Small intestine (tissue), 7 donors: Measurements from ENCODE around the gene ADGRD1. TPM values are rescaled to one million over a fixed set of nuclear protein-coding genes. Genes with fewer than 3 reads are reported as not detected.

ENCODE experiments used
- DNase-seq, 2 donors: peaks; one replicate each; pipeline versions ENCODE4 v3.0.0 to v3.0.0-alpha.2; 2013
- FAIRE-seq: peaks from 2 replicates; lab custom pipeline; 2012; peaks lifted over from hg19 to GRCh38; lab: Jason Lieb, UNC
- H3K27ac ChIP-seq, 3 donors: one replicate each; pipeline ENCODE4 v1.5.1; 2013; ENCODE audit warnings: low read length in 2 of 3, mild to moderate bottlenecking in 2 of 3, control low read depth in 1 of 3, inconsistent platforms in 1 of 3, low read depth in 1 of 3, moderate library complexity in 1 of 3
- H3K27me3 ChIP-seq, 3 donors: one replicate each; pipeline ENCODE4 v1.6.1; 2013; ENCODE audit warnings: low read length in 3 of 3, inconsistent platforms in 1 of 3; ENCODE audit not compliant: control insufficient read depth in 3 of 3, insufficient read depth in 3 of 3
- H3K36me3 ChIP-seq, 3 donors: one replicate each; pipeline ENCODE4 v1.6.1; 2013; ENCODE audit warnings: low read length in 3 of 3, inconsistent platforms in 1 of 3, low read depth in 1 of 3, mild to moderate bottlenecking in 1 of 3, moderate library complexity in 1 of 3; ENCODE audit not compliant: control insufficient read depth in 3 of 3, insufficient read depth in 2 of 3
- H3K4me1 ChIP-seq, 3 donors: one replicate each; pipeline ENCODE4 v1.6.1; 2013; ENCODE audit warnings: low read length in 2 of 3, inconsistent platforms in 1 of 3, low read depth in 1 of 3, mild to moderate bottlenecking in 1 of 3, moderate library complexity in 1 of 3; ENCODE audit not compliant: control insufficient read depth in 3 of 3, insufficient read depth in 2 of 3
- H3K4me3 ChIP-seq, 3 donors: one replicate each; pipeline ENCODE4 v1.5.1; 2013; ENCODE audit warnings: low read length in 3 of 3, control low read depth in 1 of 3, inconsistent platforms in 1 of 3, low read depth in 1 of 3, mild to moderate bottlenecking in 1 of 3, moderate library complexity in 1 of 3
- H3K9me3 ChIP-seq, 2 donors: one replicate each; pipeline ENCODE4 v1.6.1; 2013; ENCODE audit warnings: low read depth in 1 of 2, low read length in 1 of 2; ENCODE audit not compliant: control insufficient read depth in 2 of 2, insufficient read depth in 1 of 2
- WGBS, 3 donors: extraction: QIAGEN DNeasy Blood & Tissue Kit; methylation state at CpG; one replicate each; pipeline ENCODE4 v1.1.7; 2013; 5-methylcytosine and 5-hydroxymethylcytosine counted together
- polyA plus RNA-seq, 4 donors: library from polyadenylated mRNA; stranded (reverse) in 3 of 4; unstranded in 1 of 4; fragments of 200-250 nt in 3 of 4; fragments of 120-200 nt in 1 of 4; gene quantifications; one replicate each; pipeline versions ENCODE4 v1.2.1 to v1.2.3, GENCODE V29; 2013
- donor health status: healthy with polysubstance abuse.
- donor health status: control.
- donor health status: control.
- donor health status: Bipolar disorder and iron deficiency.
- donor health status: healthy.

The ADGRD1 gene
- polyA plus RNA-seq, 4 donors: 0.54 to 87.7 (median 9.3) TPM; not detected in 1

- DNase-seq: no peak
- no peaks in the 10 kb centered on the region for H3K4me1 ChIP-seq
- H3K4me3 ChIP-seq: no peak overlapping the region
- peaks cover 0 to 3% of the 10 kb centered on the region in 2 donors for H3K9me3 ChIP-seq
- no peaks in the 10 kb centered on the region for H3K36me3 ChIP-seq
- peaks cover 0 to 2% (median 0%) of the 10 kb centered on the region in 3 donors for H3K27me3 ChIP-seq
- FAIRE-seq: no peak
- WGBS, 3 donors: 88 to 91% (median 90%) methylated on average over 13 of the region's 13 CpGs
- no peak overlapping the region for H3K27ac ChIP-seq
Observed at GRCh38 chr12:130917607-130918006, 36.1 kb upstream of the ADGRD1 start.

- Histone ChIP-seq H3K4me1 (no peaks in the 10 kb centered on the region), H3K4me3 (no peak overlapping the region), H3K9me3 (peaks cover 0 to 3% of the 10 kb centered on the region in 2 donors), H3K27me3 (peaks cover 0 to 2% (median 0%) of the 10 kb centered on the region in 3 donors), H3K36me3 (no peaks in the 10 kb centered on the region), H3K27ac (no peak overlapping the region)
- 42 to 52% (median 48%) methylated on average over 1 of the region's 1 CpG for WGBS, 3 donors
- FAIRE-seq (no peak), DNase-seq (no peak)
Observed at GRCh38 chr12:130919086-130919485, 34.6 kb upstream of the ADGRD1 start.

GRCh38 chr12:130920119-130920703, 33.5 kb upstream of the ADGRD1 start:
- no peak for FAIRE-seq
- H3K4me1 ChIP-seq: no peaks in the 10 kb centered on the region
- H3K9me3 ChIP-seq: peaks cover 0 to 3% of the 10 kb centered on the region in 2 donors
- 78 to 86% (median 80%) methylated on average over 15 of the region's 15 CpGs for WGBS, 3 donors
- peak in 1 of 2 donors; percentile 29 for DNase-seq
- peak overlapping the region in 2 of 3 donors; percentile 14 to 40 for H3K27ac ChIP-seq
- H3K36me3 ChIP-seq: no peaks in the 10 kb centered on the region
- H3K27me3 ChIP-seq: peaks cover 0 to 2% (median 0%) of the 10 kb centered on the region in 3 donors
- H3K4me3 ChIP-seq: no peak overlapping the region

GRCh38 chr12:130920723-130921381, 32.9 kb upstream of the ADGRD1 start:
- H3K4me3 ChIP-seq: no peak overlapping the region
- H3K36me3 ChIP-seq: no peaks in the 10 kb centered on the region
- DNase-seq: peak in 1 of 2 donors; percentile 42
- H3K27ac ChIP-seq: peak overlapping the region in 2 of 3 donors; percentile 40 to 73
- no peaks in the 10 kb centered on the region for H3K4me1 ChIP-seq
- peaks cover 0 to 2% (median 0%) of the 10 kb centered on the region in 3 donors for H3K27me3 ChIP-seq
- no peak for FAIRE-seq
- 29 to 43% (median 36%) methylated on average over 8 of the region's 8 CpGs for WGBS, 3 donors
- peaks cover 0 to 3% of the 10 kb centered on the region in 2 donors for H3K9me3 ChIP-seq

DNA sequence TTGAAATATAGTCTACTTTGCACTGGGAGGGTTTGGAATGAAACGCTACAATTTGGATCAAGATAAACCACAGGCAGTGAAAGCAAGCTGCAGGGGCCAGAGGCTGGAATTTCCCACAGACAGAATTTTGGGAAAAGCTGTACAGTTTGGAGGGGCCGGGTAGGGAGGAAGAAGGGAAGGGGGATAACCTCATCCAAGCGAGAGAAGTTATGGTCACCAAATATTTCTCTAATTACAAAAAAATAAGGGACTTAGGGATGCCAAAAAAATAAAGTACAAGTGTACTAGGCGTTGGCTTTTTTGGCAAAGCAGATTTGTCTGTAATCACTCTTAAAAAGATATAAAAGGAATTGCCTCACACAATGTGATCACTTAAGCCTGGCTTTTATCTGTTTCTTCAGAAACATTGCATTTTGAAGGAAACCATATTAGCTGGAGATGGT, 31.2 kb upstream of the ADGRD1 start:
- no peak for FAIRE-seq
- H3K27ac ChIP-seq: no peak overlapping the region
- DNase-seq: no peak

DNA sequence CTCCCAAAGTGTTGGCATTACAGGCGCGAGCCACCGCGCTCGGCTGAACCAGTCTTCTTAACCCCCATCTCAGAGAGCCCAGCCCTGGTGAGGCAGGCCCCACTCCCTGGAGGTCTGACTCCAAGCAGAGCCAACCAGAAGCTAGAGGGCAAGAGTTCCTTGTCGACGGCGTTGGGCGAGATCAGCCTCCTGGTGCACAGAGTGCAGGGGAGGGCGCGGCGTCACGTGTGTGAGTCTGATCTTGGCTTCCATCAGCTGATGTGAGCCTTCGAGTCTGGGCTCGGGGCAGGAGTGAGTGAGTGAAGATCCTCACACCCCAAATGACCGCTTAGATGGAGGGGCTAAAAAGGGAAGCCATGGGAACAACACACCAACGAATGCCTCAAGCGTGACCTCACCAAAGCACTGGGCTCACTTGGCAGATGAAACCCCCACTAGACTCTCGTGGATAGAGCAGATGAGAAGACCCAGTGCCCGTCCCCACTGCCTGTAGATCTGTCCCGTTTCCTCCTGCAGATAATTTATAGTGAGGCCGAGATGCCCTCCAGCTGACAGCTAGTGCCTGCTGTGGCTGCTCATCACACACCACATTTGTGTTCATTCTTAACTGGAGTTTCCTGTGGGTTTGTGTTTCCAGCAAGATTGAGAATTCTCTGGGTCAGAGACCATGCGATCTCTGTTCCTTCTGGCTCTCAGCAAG, 28.6 kb upstream of the ADGRD1 start:
- H3K27ac ChIP-seq: no peak overlapping the region
- H3K27me3 ChIP-seq: peaks cover 0 to 3% (median 0%) of the 10 kb centered on the region in 3 donors
- no peak overlapping the region for H3K4me3 ChIP-seq
- 75 to 82% (median 76%) methylated on average over 23 of the region's 23 CpGs for WGBS, 3 donors
- FAIRE-seq (no peak), DNase-seq (no peak)
- H3K36me3 ChIP-seq: no peaks in the 10 kb centered on the region
- H3K9me3 ChIP-seq: peaks cover 0 to 3% of the 10 kb centered on the region in 2 donors
- H3K4me1 ChIP-seq: no peaks in the 10 kb centered on the region

More for the DNA sequence above, 31.2 kb upstream of the ADGRD1 start:
- Histone ChIP-seq H3K36me3 (no peaks in the 10 kb centered on the region), H3K9me3 (peaks cover 0 to 3% of the 10 kb centered on the region in 2 donors), H3K4me3 (no peak overlapping the region), H3K27me3 (peaks cover 0 to 2% (median 0%) of the 10 kb centered on the region in 3 donors), H3K4me1 (no peaks in the 10 kb centered on the region)
- 60 to 66% (median 62%) methylated on average over 4 of the region's 4 CpGs for WGBS, 3 donors

GRCh38 chr12:130925666-130926015, 28.1 kb upstream of the ADGRD1 start:
- Histone ChIP-seq H3K27ac (no peak overlapping the region), H3K4me3 (no peak overlapping the region), H3K9me3 (peaks cover 0 to 3% of the 10 kb centered on the region in 2 donors), H3K36me3 (no peaks in the 10 kb centered on the region), H3K27me3 (peaks cover 0 to 3% (median 0%) of the 10 kb centered on the region in 3 donors), H3K4me1 (no peaks in the 10 kb centered on the region)
- no peak for FAIRE-seq
- 66 to 79% (median 76%) methylated on average over 7 of the region's 7 CpGs for WGBS, 3 donors
- no peak for DNase-seq

- no peaks in the 10 kb centered on the region for H3K4me1 ChIP-seq
- H3K36me3 ChIP-seq: no peaks in the 10 kb centered on the region
- H3K4me3 ChIP-seq: no peak overlapping the region
- WGBS, 3 donors: 68 to 71% (median 69%) methylated on average over 8 of the region's 8 CpGs
- FAIRE-seq (no peak), DNase-seq (no peak)
- peaks cover 0 to 3% (median 0%) of the 10 kb centered on the region in 3 donors for H3K27me3 ChIP-seq
- no peaks in the 10 kb centered on the region for H3K9me3 ChIP-seq
- no peak overlapping the region for H3K27ac ChIP-seq
Observed at GRCh38 chr12:130929363-130929762, 24.3 kb upstream of the ADGRD1 start.
